Mesenchymal stem cell (in vitro differentiated cells and primary cell): ENCODE data around the gene GNA15.

Experiments
- DNase-seq: peaks from one replicate; pipeline ENCODE4 v3.0.0-alpha.2; 2013
- H2AFZ ChIP-seq: one replicate; pipeline ENCODE4 v1.6.1; 2013; ENCODE audit warnings: low read depth, mild to moderate bottlenecking, control low read depth, inconsistent platforms, low read length, moderate library complexity
- H2AK5ac ChIP-seq: 2 replicates; pipeline ENCODE4 v1.6.1; 2013; ENCODE audit warnings: low read length, moderate library complexity, mild to moderate bottlenecking, inconsistent platforms; ENCODE audit not compliant: severe bottlenecking
- H2BK120ac ChIP-seq: one replicate; pipeline ENCODE4 v1.6.1; 2013; ENCODE audit warnings: low read depth, mild to moderate bottlenecking, inconsistent platforms, low read length, moderate library complexity
- H2BK12ac ChIP-seq, 2 experiments: one replicate each; pipeline ENCODE4 v1.6.1; 2013; ENCODE audit warnings: inconsistent platforms in 2 of 2, low read length in 2 of 2, mild to moderate bottlenecking in 2 of 2, moderate library complexity in 2 of 2, control low read depth in 1 of 2
- H2BK15ac ChIP-seq: one replicate; pipeline ENCODE4 v1.6.1; 2013; ENCODE audit warnings: mild to moderate bottlenecking, low read depth, inconsistent platforms; ENCODE audit not compliant: poor library complexity, severe bottlenecking
- H2BK5ac ChIP-seq: 2 replicates; pipeline ENCODE4 v1.6.1; 2013; ENCODE audit warnings: low read depth, mild to moderate bottlenecking, low read length, control low read depth, inconsistent platforms; ENCODE audit not compliant: poor library complexity, severe bottlenecking
- H3K14ac ChIP-seq, 2 experiments: one replicate each; pipeline ENCODE4 v1.6.1; 2013; ENCODE audit warnings: inconsistent platforms in 2 of 2, low read length in 2 of 2, control low read depth in 1 of 2, mild to moderate bottlenecking in 1 of 2, moderate library complexity in 1 of 2
- H3K18ac ChIP-seq, 2 experiments: one replicate each; pipeline ENCODE4 v1.6.1; 2013; ENCODE audit warnings: inconsistent platforms in 2 of 2, low read length in 2 of 2, control low read depth in 1 of 2, low read depth in 1 of 2, mild to moderate bottlenecking in 1 of 2
- H3K23ac ChIP-seq, 2 experiments: one replicate each; pipeline ENCODE4 v1.6.1; 2013; ENCODE audit warnings: inconsistent platforms in 2 of 2, low read length in 2 of 2, mild to moderate bottlenecking in 2 of 2, moderate library complexity in 2 of 2, control low read depth in 1 of 2
- H3K27ac ChIP-seq: 2 replicates; pipeline ENCODE4 v1.5.1; 2013; ENCODE audit warnings: mild to moderate bottlenecking, moderate library complexity, low read length, control low read depth, inconsistent platforms; ENCODE audit not compliant: poor library complexity, severe bottlenecking
- H3K27me3 ChIP-seq, 2 experiments: 2 replicates each; pipeline versions ENCODE4 v1.6.1 to v1.7.0; 2013; ENCODE audit warnings: low read length in 2 of 2, mild to moderate bottlenecking in 2 of 2, moderate library complexity in 2 of 2, control low read depth in 1 of 2, inconsistent platforms in 1 of 2; ENCODE audit not compliant: control insufficient read depth in 1 of 2, insufficient read depth in 1 of 2
- H3K36me3 ChIP-seq, 2 experiments: 2 replicates each; pipeline versions ENCODE4 v1.6.1 to v1.7.0; 2013; ENCODE audit warnings: low read length in 2 of 2, control low read depth in 1 of 2, inconsistent platforms in 1 of 2, low read depth in 1 of 2, mild to moderate bottlenecking in 1 of 2; ENCODE audit not compliant: insufficient read depth in 2 of 2, control insufficient read depth in 1 of 2
- H3K4ac ChIP-seq, 2 experiments: one replicate each; pipeline ENCODE4 v1.6.1; 2013; ENCODE audit warnings: inconsistent platforms in 2 of 2, low read length in 2 of 2, mild to moderate bottlenecking in 2 of 2, moderate library complexity in 2 of 2, control low read depth in 1 of 2, low read depth in 1 of 2
- H3K4me1 ChIP-seq: 2 replicates; pipeline ENCODE4 v1.6.1; 2013; ENCODE audit warnings: low read depth, low read length, control low read depth; ENCODE audit not compliant: control insufficient read depth, insufficient read depth
- H3K4me2 ChIP-seq: 2 replicates; pipeline ENCODE4 v1.6.1; 2013; ENCODE audit warnings: low read length, mild to moderate bottlenecking, inconsistent platforms; ENCODE audit not compliant: poor library complexity, severe bottlenecking
- H3K4me3 ChIP-seq, 2 experiments: 2 replicates each; pipeline versions ENCODE4 v1.5.1 to v1.7.0; 2013; ENCODE audit warnings: low read length in 2 of 2, mild to moderate bottlenecking in 2 of 2, control low read depth in 1 of 2, low read depth in 1 of 2; ENCODE audit not compliant: insufficient read depth in 1 of 2
- H3K79me1 ChIP-seq: replicated peaks from 2 replicates; pipeline ENCODE4 v1.6.1; 2013; ENCODE audit warnings: mild to moderate bottlenecking, control low read depth, low read length, inconsistent platforms; ENCODE audit not compliant: poor library complexity, severe bottlenecking
- H3K9ac ChIP-seq: 2 replicates; pipeline ENCODE4 v1.7.0; 2013; ENCODE audit warnings: mild to moderate bottlenecking, low read length, moderate library complexity
- H3K9me3 ChIP-seq: 2 replicates; pipeline ENCODE4 v1.7.0; 2013; ENCODE audit warnings: mild to moderate bottlenecking, low read length; ENCODE audit not compliant: control insufficient read depth
- H4K8ac ChIP-seq: one replicate; pipeline ENCODE4 v1.6.1; 2013; ENCODE audit warnings: inconsistent platforms, mild to moderate bottlenecking, low read length, moderate library complexity
- H4K91ac ChIP-seq: one replicate; pipeline ENCODE4 v1.6.1; 2013; ENCODE audit warnings: mild to moderate bottlenecking, low read length, inconsistent platforms
- WGBS: methylation state at CpG from one replicate; pipeline ENCODE4 v1.1.7; 2013; ENCODE audit warnings: mixed read lengths; 5-methylcytosine and 5-hydroxymethylcytosine counted together

Gene GNA15

GRCh38 chr19:3192684-3193083, 56.9 kb downstream of the GNA15 start:
- H3K79me1 ChIP-seq: peaks cover 60% of the 10 kb centered on the region
- no peaks in the 10 kb centered on the region for H3K27me3 ChIP-seq
- WGBS: 97% methylated on average over 14 of the region's 14 CpGs

GRCh38 chr19:3193256-3194105, 57.6 kb downstream of the GNA15 start:
- H4K91ac ChIP-seq: no peak overlapping the region
- H3K23ac ChIP-seq: no peak overlapping the region
- H3K4me3 ChIP-seq: no peak overlapping the region
- H2BK12ac ChIP-seq: no peak overlapping the region
- H3K27ac ChIP-seq: no peak overlapping the region
- H2AK5ac ChIP-seq: no peak overlapping the region
- peaks cover 57% of the 10 kb centered on the region for H3K79me1 ChIP-seq
- no peak overlapping the region for H3K4me2 ChIP-seq
- no peak overlapping the region for H4K8ac ChIP-seq
- H3K9ac ChIP-seq: no peak overlapping the region
- H2AFZ ChIP-seq: no peak overlapping the region
- H3K4me1 ChIP-seq: peaks cover 8% of the 10 kb centered on the region
- H3K18ac ChIP-seq: no peak overlapping the region
- H2BK120ac ChIP-seq: no peak overlapping the region
- H2BK15ac ChIP-seq: no peak overlapping the region
- H3K9me3 ChIP-seq: no peaks in the 10 kb centered on the region
- no peak overlapping the region for H3K4ac ChIP-seq
- H3K27me3 ChIP-seq: no peaks in the 10 kb centered on the region
- H3K14ac ChIP-seq: no peak overlapping the region
- H2BK5ac ChIP-seq: no peak overlapping the region
- no peak for DNase-seq
- WGBS: 97% methylated on average over 40 of the region's 40 CpGs
- H3K36me3 ChIP-seq: peaks cover 28 to 73% of the 10 kb centered on the region in 2 experiments

More at GRCh38 chr19:3192684-3193083, 56.9 kb downstream of the GNA15 start:
- DNase-seq: no peak
- Histone ChIP-seq H3K18ac (no peak overlapping the region), H2BK5ac (no peak overlapping the region), H2AFZ (no peak overlapping the region), H3K9me3 (no peaks in the 10 kb centered on the region), H3K4me3 (no peak overlapping the region), H3K23ac (no peak overlapping the region), H3K27ac (no peak overlapping the region), H3K36me3 (peaks cover 28 to 79% of the 10 kb centered on the region in 2 experiments), H2BK120ac (no peak overlapping the region), H4K91ac (no peak overlapping the region), H4K8ac (no peak overlapping the region), H3K4me1 (peaks cover 10% of the 10 kb centered on the region), H3K4ac (no peak overlapping the region), H3K4me2 (no peak overlapping the region), H3K14ac (no peak overlapping the region), H3K9ac (no peak overlapping the region), H2BK15ac (no peak overlapping the region), H2BK12ac (no peak overlapping the region), H2AK5ac (no peak overlapping the region)

- no peak overlapping the region for H2BK5ac ChIP-seq
- no peak overlapping the region for H3K4ac ChIP-seq
- no peak for DNase-seq
- H3K27me3 ChIP-seq: no peaks in the 10 kb centered on the region
- H2BK120ac ChIP-seq: no peak overlapping the region
- H3K14ac ChIP-seq: no peak overlapping the region
- H3K23ac ChIP-seq: no peak overlapping the region
- H2BK15ac ChIP-seq: no peak overlapping the region
- H3K9ac ChIP-seq: no peak overlapping the region
- H3K27ac ChIP-seq: no peak overlapping the region
- H3K79me1 ChIP-seq: peaks cover 52% of the 10 kb centered on the region
- no peak overlapping the region for H2AK5ac ChIP-seq
- peaks cover 8% of the 10 kb centered on the region for H3K4me1 ChIP-seq
- H2BK12ac ChIP-seq: no peak overlapping the region
- no peak overlapping the region for H2AFZ ChIP-seq
- peaks cover 28 to 73% of the 10 kb centered on the region in 2 experiments for H3K36me3 ChIP-seq
- H3K18ac ChIP-seq: no peak overlapping the region
- no peak overlapping the region for H4K8ac ChIP-seq
- H3K4me3 ChIP-seq: no peak overlapping the region
- 94% methylated on average over 17 of the region's 17 CpGs for WGBS
- no peak overlapping the region for H3K4me2 ChIP-seq
- H3K9me3 ChIP-seq: no peaks in the 10 kb centered on the region
- H4K91ac ChIP-seq: no peak overlapping the region
Measured at GRCh38 chr19:3194106-3195087, 58.6 kb downstream of the GNA15 start.
